ENCODE data around the gene PTPRK.

PTPRK gene

DNA sequence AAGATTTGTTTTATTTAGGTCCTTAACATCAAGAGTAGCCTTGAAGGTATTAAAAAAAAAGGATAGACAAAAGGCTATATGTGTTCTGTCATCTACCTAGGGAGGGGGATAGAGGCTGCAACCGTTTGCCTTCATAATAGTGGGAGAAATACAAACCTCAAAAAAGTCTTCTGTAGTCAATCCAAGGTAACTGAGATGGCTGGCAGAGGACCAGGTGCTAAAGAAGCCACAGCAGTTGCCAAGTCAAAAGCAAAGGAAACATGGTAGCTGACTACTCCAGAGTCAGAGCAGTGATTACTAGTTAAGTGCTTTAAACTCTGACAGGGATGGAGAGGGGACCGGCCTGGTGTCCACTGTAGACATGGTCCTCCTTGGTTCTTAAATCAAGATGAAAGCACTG, 249.4 kb downstream of the PTPRK start:
- Histone ChIP-seq H3K36me3 (ENCODE audit: control insufficient read depth in 5 of 5, insufficient read depth in 5 of 5, low read length in 5 of 5) (no peaks in the 10 kb centered on the region), H3K27me3 (ENCODE audit: control insufficient read depth in 5 of 5, insufficient read depth in 4 of 5, low read length in 5 of 5) (no peaks in the 10 kb centered on the region), H3K9me3 (ENCODE audit: control insufficient read depth in 5 of 5, low read length in 5 of 5) (no peaks in the 10 kb centered on the region), H3K9ac (ENCODE audit: low read length in 5 of 5) (no peak overlapping the region), H3K4me3 (ENCODE audit: low read depth in 1 of 5, low read length in 5 of 5) (no peak overlapping the region), H3K4me1 (ENCODE audit: control insufficient read depth in 5 of 5, insufficient read depth in 5 of 5, low read length in 5 of 5) (no peaks in the 10 kb centered on the region), H3K27ac (ENCODE audit: low read depth, low read length) (no peak overlapping the region)

- Histone ChIP-seq H3K4me1 (ENCODE audit: control insufficient read depth in 5 of 5, insufficient read depth in 5 of 5, low read length in 5 of 5) (no peaks in the 10 kb centered on the region), H3K27ac (ENCODE audit: low read depth, low read length) (no peak overlapping the region), H3K9me3 (ENCODE audit: control insufficient read depth in 5 of 5, low read length in 5 of 5) (no peaks in the 10 kb centered on the region), H3K9ac (ENCODE audit: low read length in 5 of 5) (no peak overlapping the region), H3K4me3 (ENCODE audit: low read depth in 1 of 5, low read length in 5 of 5) (no peak overlapping the region), H3K36me3 (ENCODE audit: control insufficient read depth in 5 of 5, insufficient read depth in 5 of 5, low read length in 5 of 5) (no peaks in the 10 kb centered on the region), H3K27me3 (ENCODE audit: control insufficient read depth in 5 of 5, insufficient read depth in 4 of 5, low read length in 5 of 5) (no peaks in the 10 kb centered on the region)
Measured at GRCh38 chr6:128266946-128267345, 253.5 kb downstream of the PTPRK start.

DNA sequence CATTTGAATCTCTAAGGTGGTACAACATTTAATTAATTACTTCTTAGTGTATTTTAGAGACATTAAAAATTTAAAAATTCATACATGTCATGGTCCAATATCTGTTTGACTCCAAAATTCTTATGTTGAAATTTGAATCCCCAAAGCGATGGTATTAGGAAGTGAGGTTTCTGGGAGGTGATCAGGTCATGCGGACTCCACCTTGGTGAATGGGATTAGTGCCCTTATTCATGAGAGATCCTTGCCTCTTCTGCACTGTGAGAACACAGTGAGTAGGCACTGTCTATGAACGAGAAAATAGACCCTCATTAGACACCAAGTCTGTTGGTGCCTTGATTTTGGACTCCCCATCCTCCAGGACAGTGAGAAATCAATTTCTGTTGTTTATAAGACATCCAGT, 254.7 kb downstream of the PTPRK start:
- no peak overlapping the region for H3K9ac ChIP-seq (ENCODE audit: low read length in 5 of 5)
- no peak overlapping the region for H3K4me3 ChIP-seq (ENCODE audit: low read depth in 1 of 5, low read length in 5 of 5)
- no peaks in the 10 kb centered on the region for H3K27me3 ChIP-seq (ENCODE audit: control insufficient read depth in 5 of 5, insufficient read depth in 4 of 5, low read length in 5 of 5)
- H3K36me3 ChIP-seq (ENCODE audit: control insufficient read depth in 5 of 5, insufficient read depth in 5 of 5, low read length in 5 of 5), result no peaks in the 10 kb centered on the region
- no peaks in the 10 kb centered on the region for H3K4me1 ChIP-seq (ENCODE audit: control insufficient read depth in 5 of 5, insufficient read depth in 5 of 5, low read length in 5 of 5)
- no peak overlapping the region for H3K27ac ChIP-seq (ENCODE audit: low read depth, low read length)
- H3K9me3 ChIP-seq (ENCODE audit: control insufficient read depth in 5 of 5, low read length in 5 of 5), result no peaks in the 10 kb centered on the region

GRCh38 chr6:128259730-128260685, 260.4 kb downstream of the PTPRK start:
- H3K4me3 ChIP-seq (ENCODE audit: low read depth in 1 of 5, low read length in 5 of 5), result peak overlapping the region; percentile 4 to 51 (median 20)
- no peak overlapping the region for H3K27ac ChIP-seq (ENCODE audit: low read depth, low read length)
- H3K9ac ChIP-seq (ENCODE audit: low read length in 5 of 5), result peak overlapping the region in 3 of 5 donors; percentile 5 to 40 (median 39)

DNA sequence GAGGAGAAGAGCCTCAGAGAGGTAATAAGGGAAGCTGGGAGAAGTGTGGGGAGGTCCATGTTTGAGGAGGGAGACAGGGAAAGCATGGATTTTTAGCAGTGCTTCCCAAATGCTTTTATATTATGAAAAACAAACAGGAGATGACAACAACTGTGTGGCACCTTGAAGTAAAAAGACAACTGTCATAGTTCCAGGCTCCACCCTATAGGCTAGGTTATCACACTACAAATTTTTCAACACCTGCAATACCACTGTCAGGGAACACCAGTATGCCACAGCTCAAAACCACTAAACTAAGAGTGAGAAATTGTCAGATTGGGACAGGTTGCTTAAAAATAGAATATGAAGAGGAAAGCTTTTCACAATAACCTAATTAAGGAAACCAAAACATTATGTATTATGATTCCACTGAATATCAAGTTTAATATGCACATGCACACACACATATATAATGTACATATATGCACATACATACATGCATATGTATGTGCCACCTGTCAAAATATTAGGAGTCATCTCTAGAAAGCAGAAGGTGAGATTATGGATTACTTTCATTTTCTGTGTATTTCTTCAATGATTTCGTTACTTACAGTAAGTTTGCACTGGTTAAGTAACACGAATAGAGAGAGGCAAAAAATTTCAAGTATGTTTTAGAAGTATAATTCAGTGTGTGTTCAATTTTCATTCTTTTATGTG, 261.2 kb downstream of the PTPRK start:
- no peaks in the 10 kb centered on the region for H3K36me3 ChIP-seq (ENCODE audit: control insufficient read depth in 5 of 5, insufficient read depth in 5 of 5, low read length in 5 of 5)
- H3K9ac ChIP-seq (ENCODE audit: low read length in 5 of 5), result peak overlapping the region in 3 of 5 donors; percentile 5 to 40 (median 39)
- no peak overlapping the region for H3K27ac ChIP-seq (ENCODE audit: low read depth, low read length)
- H3K9me3 ChIP-seq (ENCODE audit: control insufficient read depth in 5 of 5, low read length in 5 of 5), result no peaks in the 10 kb centered on the region
- peak overlapping the region; percentile 4 to 51 (median 24) for H3K4me3 ChIP-seq (ENCODE audit: low read depth in 1 of 5, low read length in 5 of 5)
- H3K4me1 ChIP-seq (ENCODE audit: control insufficient read depth in 5 of 5, insufficient read depth in 5 of 5, low read length in 5 of 5), result peaks cover 0 to 8% (median 0%) of the 10 kb centered on the region in 5 donors
- H3K27me3 ChIP-seq (ENCODE audit: control insufficient read depth in 5 of 5, insufficient read depth in 4 of 5, low read length in 5 of 5), result no peaks in the 10 kb centered on the region

More at GRCh38 chr6:128259730-128260685, 260.4 kb downstream of the PTPRK start:
- H3K36me3 ChIP-seq (ENCODE audit: control insufficient read depth in 5 of 5, insufficient read depth in 5 of 5, low read length in 5 of 5), result no peaks in the 10 kb centered on the region
- H3K27me3 ChIP-seq (ENCODE audit: control insufficient read depth in 5 of 5, insufficient read depth in 4 of 5, low read length in 5 of 5), result no peaks in the 10 kb centered on the region
- peaks cover 0 to 8% (median 0%) of the 10 kb centered on the region in 5 donors for H3K4me1 ChIP-seq (ENCODE audit: control insufficient read depth in 5 of 5, insufficient read depth in 5 of 5, low read length in 5 of 5)
- no peaks in the 10 kb centered on the region for H3K9me3 ChIP-seq (ENCODE audit: control insufficient read depth in 5 of 5, low read length in 5 of 5)

DNA sequence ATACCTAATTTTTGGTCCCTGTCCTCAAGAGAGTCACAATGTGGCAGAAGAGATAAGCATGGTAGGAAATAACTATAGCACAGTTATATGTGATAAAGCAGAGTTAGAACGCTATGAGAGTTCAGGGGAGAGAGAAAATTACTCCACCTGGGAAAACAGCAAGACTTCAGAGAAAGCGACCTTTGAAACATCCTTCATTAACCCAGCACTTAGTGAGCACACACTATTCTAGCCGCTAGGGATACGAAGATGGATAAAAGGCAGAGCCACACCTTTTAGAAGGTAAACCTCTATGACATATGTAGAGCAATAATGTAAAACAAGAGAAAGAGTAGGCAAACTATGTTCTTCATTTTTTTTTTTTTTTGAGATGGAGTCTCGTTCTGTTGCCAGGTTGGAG, 264.3 kb downstream of the PTPRK start:
- no peaks in the 10 kb centered on the region for H3K9me3 ChIP-seq (ENCODE audit: control insufficient read depth in 5 of 5, low read length in 5 of 5)
- no peaks in the 10 kb centered on the region for H3K27me3 ChIP-seq (ENCODE audit: control insufficient read depth in 5 of 5, insufficient read depth in 4 of 5, low read length in 5 of 5)
- H3K4me3 ChIP-seq (ENCODE audit: low read depth in 1 of 5, low read length in 5 of 5), result no peak overlapping the region
- no peaks in the 10 kb centered on the region for H3K36me3 ChIP-seq (ENCODE audit: control insufficient read depth in 5 of 5, insufficient read depth in 5 of 5, low read length in 5 of 5)
- H3K27ac ChIP-seq (ENCODE audit: low read depth, low read length), result no peak overlapping the region
- H3K4me1 ChIP-seq (ENCODE audit: control insufficient read depth in 5 of 5, insufficient read depth in 5 of 5, low read length in 5 of 5), result peaks cover 0 to 8% (median 0%) of the 10 kb centered on the region in 5 donors
- no peak overlapping the region for H3K9ac ChIP-seq (ENCODE audit: low read length in 5 of 5)

DNA sequence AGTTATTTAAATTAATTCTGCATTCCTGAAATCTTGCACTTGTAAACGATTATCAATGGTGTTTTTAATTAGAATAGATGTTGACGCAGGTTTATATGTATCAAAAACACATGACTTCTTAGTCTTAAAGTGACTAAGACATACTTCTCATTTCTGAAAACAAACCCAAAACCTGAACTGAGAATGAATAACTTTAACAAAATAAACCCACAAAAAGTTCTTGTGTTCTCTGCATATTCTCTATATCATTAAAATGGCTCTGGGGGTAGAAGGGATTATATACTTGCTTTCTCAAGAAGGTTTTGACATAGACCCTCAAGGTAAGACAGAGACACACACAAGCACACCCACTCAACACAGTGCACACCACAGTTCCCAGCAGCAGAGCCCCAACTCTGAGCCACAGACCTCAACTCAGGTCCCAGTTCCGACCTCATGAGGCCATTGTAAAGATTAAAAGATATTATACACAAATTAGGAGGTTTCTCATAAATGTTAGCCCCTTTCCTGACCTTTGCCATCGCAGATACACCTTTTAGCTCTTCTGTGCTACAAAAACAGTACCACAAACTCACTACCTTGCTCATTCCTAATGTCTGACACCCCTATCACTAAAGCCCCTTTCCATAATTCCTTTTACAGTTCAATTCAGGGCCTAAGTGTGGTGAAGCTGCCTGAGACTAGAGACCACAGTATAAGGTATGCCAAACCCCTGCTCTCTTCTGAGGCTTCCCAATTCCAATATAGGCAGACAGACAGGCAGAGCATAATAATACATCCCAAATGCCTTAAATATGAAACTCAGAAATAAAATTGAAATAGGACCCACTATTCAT, 267.8 kb downstream of the PTPRK start:
- Histone ChIP-seq H3K9ac (ENCODE audit: low read length in 5 of 5) (no peak overlapping the region), H3K27ac (ENCODE audit: low read depth, low read length) (no peak overlapping the region), H3K27me3 (ENCODE audit: control insufficient read depth in 5 of 5, insufficient read depth in 4 of 5, low read length in 5 of 5) (no peaks in the 10 kb centered on the region), H3K36me3 (ENCODE audit: control insufficient read depth in 5 of 5, insufficient read depth in 5 of 5, low read length in 5 of 5) (no peaks in the 10 kb centered on the region), H3K4me3 (ENCODE audit: low read depth in 1 of 5, low read length in 5 of 5) (no peak overlapping the region), H3K4me1 (ENCODE audit: control insufficient read depth in 5 of 5, insufficient read depth in 5 of 5, low read length in 5 of 5) (no peaks in the 10 kb centered on the region), H3K9me3 (ENCODE audit: control insufficient read depth in 5 of 5, low read length in 5 of 5) (no peaks in the 10 kb centered on the region)

DNA sequence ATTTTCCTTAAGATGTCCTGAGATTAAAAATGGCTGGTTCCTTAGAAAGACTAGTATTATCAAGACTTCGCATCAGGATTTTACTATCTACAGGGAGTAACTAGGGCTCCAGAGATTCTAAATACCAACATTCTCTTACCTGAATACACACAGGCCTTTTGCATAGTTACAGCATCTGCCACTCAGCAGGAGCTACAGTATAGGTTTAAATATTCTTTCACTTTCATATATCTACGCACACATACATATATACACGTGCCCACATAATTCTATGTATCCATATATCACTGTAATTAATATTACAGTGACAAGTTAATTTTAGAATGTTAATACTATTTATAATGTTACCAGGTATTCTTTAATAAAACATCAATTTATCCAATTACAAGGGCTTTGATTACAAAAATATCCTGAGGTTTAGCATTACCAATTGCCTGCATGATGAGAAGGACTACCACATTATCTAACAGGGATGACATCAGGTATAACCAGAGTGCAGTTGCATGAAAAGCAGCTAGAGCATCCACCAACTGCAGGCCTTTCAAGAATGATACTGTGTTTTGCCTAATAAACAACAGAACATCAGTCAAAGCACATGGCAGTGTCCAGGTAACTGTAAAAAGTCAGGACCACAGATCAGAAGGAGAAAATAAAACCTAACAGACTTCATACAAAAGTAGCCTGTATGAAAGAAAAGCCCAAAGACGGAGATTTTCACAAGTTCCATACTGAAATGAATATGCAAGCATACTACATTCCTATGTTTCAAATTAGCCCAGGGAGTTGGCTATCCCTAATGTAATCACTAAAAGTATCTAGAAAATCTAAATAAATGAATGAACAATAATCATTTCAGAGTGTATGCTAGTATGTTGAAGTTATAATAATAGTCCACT, 268.7 kb downstream of the PTPRK start:
- no peak overlapping the region for H3K9ac ChIP-seq (ENCODE audit: low read length in 5 of 5)
- no peaks in the 10 kb centered on the region for H3K27me3 ChIP-seq (ENCODE audit: control insufficient read depth in 5 of 5, insufficient read depth in 4 of 5, low read length in 5 of 5)
- no peak overlapping the region for H3K27ac ChIP-seq (ENCODE audit: low read depth, low read length)
- no peaks in the 10 kb centered on the region for H3K36me3 ChIP-seq (ENCODE audit: control insufficient read depth in 5 of 5, insufficient read depth in 5 of 5, low read length in 5 of 5)
- no peaks in the 10 kb centered on the region for H3K4me1 ChIP-seq (ENCODE audit: control insufficient read depth in 5 of 5, insufficient read depth in 5 of 5, low read length in 5 of 5)
- H3K9me3 ChIP-seq (ENCODE audit: control insufficient read depth in 5 of 5, low read length in 5 of 5), result no peaks in the 10 kb centered on the region
- no peak overlapping the region for H3K4me3 ChIP-seq (ENCODE audit: low read depth in 1 of 5, low read length in 5 of 5)

DNA sequence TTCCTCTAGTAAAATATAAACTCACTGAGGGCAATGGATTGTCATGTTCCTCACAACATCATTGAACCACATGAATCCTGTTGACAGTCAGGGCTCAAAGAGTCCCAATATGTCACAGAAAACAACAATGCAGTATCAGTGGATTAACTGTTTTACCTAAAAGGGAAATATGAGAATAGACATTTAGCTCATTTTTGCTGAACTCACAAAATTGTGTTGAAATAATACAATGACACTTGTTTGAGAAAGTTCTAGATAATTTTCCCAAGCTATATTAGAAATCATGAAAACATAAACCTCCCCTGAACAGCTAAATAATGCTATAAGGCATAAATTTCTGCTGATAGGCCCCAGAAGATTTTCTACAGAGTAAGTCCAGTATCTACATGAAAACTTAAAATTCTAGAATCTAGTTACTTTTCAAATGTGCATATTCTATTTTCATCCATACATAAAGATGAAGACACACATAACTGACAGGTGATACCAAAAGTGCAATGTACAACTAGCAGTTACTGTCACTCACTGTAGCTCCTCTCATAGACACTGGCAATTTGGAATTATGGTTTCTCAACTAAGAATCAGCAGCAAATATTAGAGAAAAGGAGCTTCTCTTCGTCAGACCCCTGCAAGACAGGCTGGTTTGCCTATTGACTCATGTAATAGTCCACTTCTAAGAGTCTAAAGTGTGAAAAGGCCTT, 269.9 kb downstream of the PTPRK start:
- no peaks in the 10 kb centered on the region for H3K9me3 ChIP-seq (ENCODE audit: control insufficient read depth in 5 of 5, low read length in 5 of 5)
- no peaks in the 10 kb centered on the region for H3K36me3 ChIP-seq (ENCODE audit: control insufficient read depth in 5 of 5, insufficient read depth in 5 of 5, low read length in 5 of 5)
- no peaks in the 10 kb centered on the region for H3K27me3 ChIP-seq (ENCODE audit: control insufficient read depth in 5 of 5, insufficient read depth in 4 of 5, low read length in 5 of 5)
- H3K27ac ChIP-seq (ENCODE audit: low read depth, low read length), result no peak overlapping the region
- H3K9ac ChIP-seq (ENCODE audit: low read length in 5 of 5), result no peak overlapping the region
- H3K4me3 ChIP-seq (ENCODE audit: low read depth in 1 of 5, low read length in 5 of 5), result no peak overlapping the region
- H3K4me1 ChIP-seq (ENCODE audit: control insufficient read depth in 5 of 5, insufficient read depth in 5 of 5, low read length in 5 of 5), result no peaks in the 10 kb centered on the region

Data from subcutaneous abdominal adipose tissue (tissue), 5 donors.